Loucy (cell line): ENCODE results near the gene BLTP1.

ENCODE experiments used
- H2AFZ ChIP-seq: fragments of 200-600 bp; sonication (generic); 2 replicates; pipeline ENCODE4 v1.6.0; 2016; ENCODE audit warnings: antibody characterized with exemption, mild to moderate bottlenecking, low read length, moderate library complexity
- H3F3A ChIP-seq: fragments of 200-600 bp; 2 replicates; pipeline ENCODE4 v1.6.0; 2016; ENCODE audit warnings: antibody characterized with exemption, low read depth, mild to moderate bottlenecking
- H3K27me3 ChIP-seq: fragments of 200-600 bp; sonication (generic); 2 replicates; pipeline ENCODE4 v1.6.1; 2014; ENCODE audit warnings: low read length, mild to moderate bottlenecking; ENCODE audit not compliant: insufficient read depth, poor library complexity, severe bottlenecking
- H3K36me3 ChIP-seq: fragments of 200-600 bp; sonication (generic); 2 replicates; pipeline ENCODE4 v1.6.1; 2016; ENCODE audit warnings: low read length; ENCODE audit not compliant: insufficient read depth
- H3K4me1 ChIP-seq: fragments of 200-600 bp; sonication (generic); 2 replicates; pipeline ENCODE4 v1.5.1; 2014; ENCODE audit warnings: low read length, mild to moderate bottlenecking; ENCODE audit not compliant: insufficient read depth, poor library complexity, severe bottlenecking
- H3K4me2 ChIP-seq: fragments of 200-600 bp; sonication (generic); 2 replicates; pipeline ENCODE4 v1.6.0; 2014; ENCODE audit warnings: antibody characterized with exemption, low read length, low read depth, mild to moderate bottlenecking; ENCODE audit not compliant: poor library complexity, severe bottlenecking
- H3K4me3 ChIP-seq: fragments of 200-600 bp; sonication (generic); 2 replicates; pipeline ENCODE4 v1.5.1; 2014; ENCODE audit warnings: low read length, mild to moderate bottlenecking, mixed read lengths; ENCODE audit not compliant: poor library complexity, severe bottlenecking
- H3K79me2 ChIP-seq: fragments of 200-600 bp; sonication (generic); 2 replicates; pipeline ENCODE4 v1.6.1; 2014; ENCODE audit warnings: low read length; ENCODE audit not compliant: insufficient read depth
- H3K9ac ChIP-seq: fragments of 200-600 bp; sonication (generic); 2 replicates; pipeline ENCODE4 v1.6.0; 2014; ENCODE audit warnings: mild to moderate bottlenecking, low read depth, low read length, moderate library complexity; ENCODE audit not compliant: poor library complexity, severe bottlenecking
- H3K9me2 ChIP-seq: fragments of 200-600 bp; sonication (generic); replicated peaks from 2 replicates; pipeline ENCODE4 v1.6.1; 2016; ENCODE audit warnings: low read depth, low read length, mixed read lengths
- H3K9me3 ChIP-seq: fragments of 200-600 bp; sonication (generic); 2 replicates; pipeline ENCODE4 v1.6.1; 2014; ENCODE audit warnings: mild to moderate bottlenecking, antibody characterized with exemption, low read length, low read depth; ENCODE audit not compliant: insufficient read depth
- H4K20me1 ChIP-seq: fragments of 200-600 bp; sonication (generic); 2 replicates; pipeline ENCODE4 v1.6.0; 2014; ENCODE audit warnings: antibody characterized with exemption, low read length, mild to moderate bottlenecking; ENCODE audit not compliant: insufficient read depth, poor library complexity, severe bottlenecking
- CTCF ChIP-seq: fragments of 200-600 bp; sonication (generic); conservative IDR thresholded peaks from 2 replicates; pipeline ENCODE4 v1.5.1; 2014; ENCODE audit warnings: mild to moderate bottlenecking, antibody characterized with exemption, low read length
- EZH2phosphoT487 ChIP-seq: fragments of 200-600 bp; IDR thresholded peaks from 2 replicates; pipeline ENCODE4 v1.6.1; 2018; ENCODE audit warnings: antibody characterized with exemption, mild to moderate bottlenecking, moderate library complexity, borderline replicate concordance

Gene BLTP1

DNA sequence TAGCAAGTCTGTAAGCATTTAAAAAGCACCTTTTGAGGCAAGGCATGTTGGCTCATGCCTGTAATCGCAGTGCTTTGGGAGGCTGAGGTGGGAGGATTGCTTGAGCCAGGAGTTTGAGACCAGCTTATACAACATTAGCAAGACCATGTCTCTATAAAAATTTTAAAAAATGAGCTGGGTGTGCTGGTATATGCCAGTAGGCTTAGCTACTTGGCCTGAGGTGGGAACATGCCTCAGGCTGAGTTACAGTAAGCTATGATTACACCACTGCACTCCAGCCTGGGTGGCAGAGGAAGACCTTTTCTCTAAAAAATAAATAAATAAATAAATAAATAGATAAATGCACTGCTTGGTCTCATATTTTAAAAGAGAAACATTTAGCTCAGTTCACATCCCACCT is 26.8 kb downstream of the BLTP1 start:
- Histone ChIP-seq H3K4me2 (no peak overlapping the region), H3K9me2 (no peaks in the 10 kb centered on the region), H3K79me2 (no peaks in the 10 kb centered on the region), H3K36me3 (peaks cover 53% of the 10 kb centered on the region), H3F3A (no peaks in the 10 kb centered on the region), H3K9me3 (no peaks in the 10 kb centered on the region), H2AFZ (no peak overlapping the region), H3K9ac (no peak overlapping the region), H3K4me3 (no peak overlapping the region), H3K27me3 (no peaks in the 10 kb centered on the region), H3K4me1 (no peaks in the 10 kb centered on the region), H4K20me1 (no peaks in the 10 kb centered on the region)
- no peak for TF ChIP-seq CTCF
- no peak for TF ChIP-seq EZH2phosphoT487

DNA sequence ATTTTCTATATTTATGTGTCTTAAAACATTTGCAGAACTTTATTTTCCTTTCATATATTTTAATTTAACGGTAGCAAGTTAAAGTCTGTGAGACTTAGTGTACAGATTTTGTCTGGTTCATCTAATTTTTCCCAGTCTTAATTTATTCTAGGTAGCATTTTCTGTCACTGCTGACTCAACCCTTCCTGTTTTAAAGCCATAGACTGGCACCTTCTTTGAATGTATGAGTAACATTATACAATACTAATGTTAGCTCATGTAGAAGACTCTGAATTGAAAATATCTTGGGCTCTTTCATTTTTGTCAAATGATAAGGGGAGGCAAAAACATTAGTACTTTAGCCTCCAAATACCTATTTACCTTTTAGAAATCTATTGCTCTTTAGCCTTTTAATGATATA is 43.6 kb downstream of the BLTP1 start:
- H4K20me1 ChIP-seq = no peaks in the 10 kb centered on the region
- H3K36me3 ChIP-seq = peaks cover 15% of the 10 kb centered on the region; the same call in 1 of the 2 replicates
- H3K4me3 ChIP-seq = no peak overlapping the region
- no peaks in the 10 kb centered on the region for H3K4me1 ChIP-seq
- H3K27me3 ChIP-seq = no peaks in the 10 kb centered on the region
- TF ChIP-seq EZH2phosphoT487 = no peak
- no peak for TF ChIP-seq CTCF
- H2AFZ ChIP-seq = no peak overlapping the region
- no peaks in the 10 kb centered on the region for H3F3A ChIP-seq
- H3K9me2 ChIP-seq = no peaks in the 10 kb centered on the region
- H3K4me2 ChIP-seq = no peak overlapping the region
- H3K79me2 ChIP-seq = no peaks in the 10 kb centered on the region
- no peak overlapping the region for H3K9ac ChIP-seq
- H3K9me3 ChIP-seq = no peaks in the 10 kb centered on the region
